ENCODE measurements around the gene CHRNA10.

The CHRNA10 gene, protein sequence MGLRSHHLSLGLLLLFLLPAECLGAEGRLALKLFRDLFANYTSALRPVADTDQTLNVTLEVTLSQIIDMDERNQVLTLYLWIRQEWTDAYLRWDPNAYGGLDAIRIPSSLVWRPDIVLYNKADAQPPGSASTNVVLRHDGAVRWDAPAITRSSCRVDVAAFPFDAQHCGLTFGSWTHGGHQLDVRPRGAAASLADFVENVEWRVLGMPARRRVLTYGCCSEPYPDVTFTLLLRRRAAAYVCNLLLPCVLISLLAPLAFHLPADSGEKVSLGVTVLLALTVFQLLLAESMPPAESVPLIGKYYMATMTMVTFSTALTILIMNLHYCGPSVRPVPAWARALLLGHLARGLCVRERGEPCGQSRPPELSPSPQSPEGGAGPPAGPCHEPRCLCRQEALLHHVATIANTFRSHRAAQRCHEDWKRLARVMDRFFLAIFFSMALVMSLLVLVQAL

GRCh38 chr11:3671334-3672254, at the start of gene CHRNA10:
Gene CHRNA10, minus strand, starts transcription at chr11:3671384. Its CDS starts 72 bp downstream, at chr11:3671312.
- DNase-seq (ENCODE audit: low read depth in 2 of 3, low spot score in 2 of 3) = no peak

DNA sequence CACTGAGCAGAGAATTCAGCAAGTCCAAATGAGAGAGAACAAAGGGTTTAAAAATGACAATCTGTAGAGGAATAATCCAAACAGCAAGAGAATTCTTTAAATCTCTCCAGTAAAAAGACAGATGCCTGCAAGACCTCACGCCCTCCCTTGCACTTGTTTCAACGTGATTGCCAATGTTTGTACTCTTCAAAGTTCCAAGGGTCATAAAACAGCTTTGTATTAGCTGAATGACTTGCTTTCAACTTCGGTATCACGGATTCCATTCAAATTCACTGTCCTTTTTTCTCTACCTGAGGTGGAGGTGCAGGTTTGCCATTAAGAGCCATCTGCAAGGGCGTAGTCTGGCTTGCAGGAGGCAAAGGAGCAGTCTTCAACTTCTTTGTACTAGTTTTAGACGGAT, 41.1 kb upstream of the CHRNA10 start:
- DNase-seq (ENCODE audit: low read depth in 2 of 3, low spot score in 2 of 3) = no peak

GRCh38 chr11:3710485-3711259, 39.5 kb upstream of the CHRNA10 start:
- no peak for DNase-seq (ENCODE audit: low read depth in 2 of 3, low spot score in 2 of 3)

- DNase-seq (ENCODE audit: low read depth in 2 of 3, low spot score in 2 of 3) = no peak
These were observed 38.8 kb upstream of the CHRNA10 start for GRCh38 chr11:3709977-3710376.

GRCh38 chr11:3707176-3707575, 36.0 kb upstream of the CHRNA10 start:
- no peak for DNase-seq (ENCODE audit: low read depth in 2 of 3, low spot score in 2 of 3)

GRCh38 chr11:3703383-3703782, 32.2 kb upstream of the CHRNA10 start:
- DNase-seq (ENCODE audit: low read depth in 2 of 3, low spot score in 2 of 3) = no peak

DNA sequence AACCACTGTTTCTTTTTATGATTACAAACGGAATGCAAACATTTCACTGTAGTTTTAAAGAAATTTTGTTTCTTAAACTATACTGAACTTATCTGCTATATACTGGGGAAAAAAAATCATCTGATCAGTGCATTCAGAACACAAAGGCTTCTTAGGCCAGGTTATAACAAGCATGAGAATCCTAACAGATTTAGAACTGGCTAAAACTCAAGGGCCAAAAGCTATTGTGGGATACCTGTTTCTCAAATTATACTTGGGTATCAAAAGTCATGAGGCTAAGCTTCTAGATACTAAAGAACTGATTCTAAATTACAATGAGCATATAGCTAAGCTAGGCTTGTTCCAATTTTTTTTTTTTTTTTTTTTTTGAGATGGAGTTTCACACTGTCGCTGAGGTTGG, 29.7 kb upstream of the CHRNA10 start:
- no peak for DNase-seq (ENCODE audit: low read depth in 2 of 3, low spot score in 2 of 3)

DNA sequence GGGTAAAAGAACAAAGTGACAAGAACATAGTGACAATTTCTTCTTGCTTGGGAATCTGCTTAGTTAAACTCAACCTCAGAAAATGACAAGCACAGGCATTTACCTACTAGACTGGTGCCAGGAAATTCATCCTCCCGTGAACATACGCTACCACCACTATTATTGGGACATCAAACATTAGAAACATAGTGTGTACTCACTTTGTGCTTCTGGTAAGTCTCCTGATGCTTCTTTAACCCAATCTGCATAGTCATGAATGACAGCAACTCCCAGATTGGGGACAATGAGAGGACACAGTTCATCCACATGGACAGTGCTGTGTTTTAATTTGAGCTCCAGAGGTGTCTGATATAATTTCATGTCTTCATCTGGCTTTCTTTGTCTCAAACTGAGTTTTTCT, 29.2 kb upstream of the CHRNA10 start:
- DNase-seq (ENCODE audit: low read depth in 2 of 3, low spot score in 2 of 3) = no peak

GRCh38 chr11:3686751-3687150, 15.6 kb upstream of the CHRNA10 start:
- no peak for DNase-seq (ENCODE audit: low read depth in 2 of 3, low spot score in 2 of 3)

DNA sequence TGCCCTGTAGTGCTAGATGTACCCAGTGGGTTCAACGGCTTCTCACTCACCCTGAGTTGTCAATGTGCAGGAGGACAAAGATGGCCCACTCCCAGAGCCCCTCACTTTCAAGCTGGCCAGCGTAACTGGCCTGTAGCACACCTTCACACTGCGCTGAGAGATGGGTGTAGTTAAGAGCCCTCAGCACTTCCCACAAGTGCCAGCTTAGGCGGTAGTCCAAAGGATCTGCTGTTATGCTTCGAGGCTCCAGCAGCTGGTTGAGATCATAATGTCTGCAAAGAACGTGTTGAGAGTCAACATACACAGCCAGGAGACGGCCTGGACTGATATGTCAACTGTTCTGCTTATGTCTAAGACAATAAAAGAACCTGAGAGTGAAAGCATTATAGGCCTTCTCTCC, 14.7 kb upstream of the CHRNA10 start:
- no peak for DNase-seq (ENCODE audit: low read depth in 2 of 3, low spot score in 2 of 3)

- no peak for DNase-seq (ENCODE audit: low read depth in 2 of 3, low spot score in 2 of 3)
These were observed 13.6 kb upstream of the CHRNA10 start for GRCh38 chr11:3684819-3685172.

- no peak for DNase-seq (ENCODE audit: low read depth in 2 of 3, low spot score in 2 of 3)
These were observed 13.1 kb upstream of the CHRNA10 start for GRCh38 chr11:3684129-3684818.

GRCh38 chr11:3683039-3683438, 11.9 kb upstream of the CHRNA10 start:
- no peak for DNase-seq (ENCODE audit: low read depth in 2 of 3, low spot score in 2 of 3)

DNA sequence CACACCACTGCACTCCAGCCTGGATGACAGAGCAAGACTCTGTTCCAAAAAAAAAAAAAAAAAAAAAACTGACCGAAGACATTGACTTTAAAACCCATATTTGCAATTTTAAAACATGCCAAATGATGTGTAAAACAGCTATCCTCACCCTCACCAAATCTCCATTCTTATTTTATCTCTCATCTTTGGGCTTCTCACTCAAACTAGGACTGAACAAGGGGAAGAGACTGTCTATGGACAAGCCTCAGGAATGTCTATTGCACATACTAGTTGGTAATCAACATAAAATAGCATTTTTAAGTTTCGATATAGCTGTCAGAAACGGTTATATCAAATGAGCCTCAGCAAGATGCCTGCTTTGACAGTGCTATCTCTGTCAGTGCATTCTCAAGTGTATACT, 7.9 kb upstream of the CHRNA10 start:
- no peak for DNase-seq (ENCODE audit: low read depth in 2 of 3, low spot score in 2 of 3)

- no peak for DNase-seq (ENCODE audit: low read depth in 2 of 3, low spot score in 2 of 3)
These were observed 4.8 kb upstream of the CHRNA10 start for GRCh38 chr11:3675971-3676370.

- DNase-seq (ENCODE audit: low read depth in 2 of 3, low spot score in 2 of 3) = no peak
These were observed 3.0 kb upstream of the CHRNA10 start for GRCh38 chr11:3674189-3674588.

GRCh38 chr11:3669742-3670183, 1.4 kb downstream of the CHRNA10 start:
- no peak for DNase-seq (ENCODE audit: low read depth in 2 of 3, low spot score in 2 of 3)

DNA sequence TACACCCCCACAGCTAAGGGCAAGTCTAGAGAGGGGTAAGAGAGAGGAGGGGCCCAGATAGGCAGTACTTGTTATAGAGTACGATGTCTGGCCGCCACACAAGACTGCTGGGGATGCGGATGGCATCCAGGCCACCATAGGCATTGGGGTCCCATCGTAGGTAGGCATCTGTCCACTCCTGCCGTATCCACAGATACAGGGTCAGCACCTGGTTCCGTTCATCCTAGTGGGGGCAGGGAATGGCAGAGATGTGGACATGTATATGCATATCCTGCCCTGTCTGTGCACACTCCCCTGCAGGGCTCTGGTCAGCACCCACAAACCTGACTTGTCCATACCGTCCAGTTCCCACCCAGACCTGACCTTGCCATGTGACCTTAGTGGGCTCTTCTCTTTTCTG, 2.1 kb downstream of the CHRNA10 start:
- DNase-seq (ENCODE audit: low read depth in 2 of 3, low spot score in 2 of 3) = no peak

- DNase-seq (ENCODE audit: low read depth in 2 of 3, low spot score in 2 of 3) = no peak
These were observed 3.8 kb downstream of the CHRNA10 start for GRCh38 chr11:3667149-3668035.

Data from activated CD8-positive, alpha-beta memory T cell treated with anti-CD3 and anti-CD28 coated beads for 48 hours (primary cell).